ENCODE measurements around the gene TMEM139. TPM values are rescaled to one million over a fixed set of nuclear protein-coding genes. Genes with fewer than 3 reads are reported as not detected.

The TMEM139 gene
- total RNA-seq, 2 donors from 2014 or later: 1.6 to 2.3 TPM

DNA sequence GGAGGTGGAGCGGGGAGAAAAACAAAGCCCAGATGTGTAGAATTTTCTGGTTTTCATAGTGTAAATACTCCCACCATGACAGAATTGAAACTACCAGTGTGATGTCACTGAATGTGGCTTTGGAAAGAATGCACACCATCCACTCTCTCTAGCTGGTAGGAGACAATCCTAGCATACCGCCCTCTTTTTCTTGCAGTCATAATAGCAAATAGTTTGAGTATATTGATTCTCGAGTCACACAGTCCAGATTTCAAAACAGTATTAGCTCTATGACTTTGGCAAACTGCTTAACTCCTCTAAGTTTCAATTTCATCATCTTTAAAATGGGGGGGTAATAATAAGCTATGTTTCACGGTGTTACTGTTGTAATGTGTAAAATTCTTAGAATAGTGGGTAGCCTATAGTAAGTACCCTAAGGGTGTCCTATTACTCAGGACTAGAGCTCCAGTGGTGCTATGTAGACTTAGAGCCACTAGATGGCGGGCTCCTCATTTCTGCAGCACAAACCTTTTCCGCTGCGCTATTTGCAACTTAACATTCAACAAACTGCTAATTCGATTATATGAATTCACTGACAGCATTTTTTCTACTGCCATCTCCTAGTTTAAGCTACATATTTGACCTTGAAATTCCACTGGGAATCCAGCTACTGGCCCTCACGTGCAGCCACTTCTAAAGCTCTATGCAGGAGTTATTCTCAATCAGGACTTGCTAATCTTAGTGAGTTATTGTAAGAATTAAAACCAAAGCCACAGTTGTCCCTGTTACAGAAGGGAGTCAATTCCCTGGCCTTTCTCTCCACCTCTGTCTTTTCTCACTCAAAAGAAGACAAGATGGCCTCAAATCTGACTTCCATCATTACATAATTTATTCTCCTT is 44.2 kb upstream of the TMEM139 start:
- H3K4me3 Mint-ChIP-seq: no peak overlapping the region
- no peak overlapping the region for H3K27ac Mint-ChIP-seq
- H3K36me3 Mint-ChIP-seq (ENCODE audit: low read depth): no peaks in the 10 kb centered on the region
- H3K27ac ChIP-seq (ENCODE audit: low read depth, low read length): no peak overlapping the region
- no peaks in the 10 kb centered on the region for H3K36me3 ChIP-seq (ENCODE audit: control insufficient read depth, insufficient read depth, low read length)
- no peak overlapping the region for H3K9ac ChIP-seq (ENCODE audit: extremely low read depth, low read length, poor library complexity, severe bottlenecking)
- DNase-seq: peak; percentile 83
- TF ChIP-seq, protein P1, sequence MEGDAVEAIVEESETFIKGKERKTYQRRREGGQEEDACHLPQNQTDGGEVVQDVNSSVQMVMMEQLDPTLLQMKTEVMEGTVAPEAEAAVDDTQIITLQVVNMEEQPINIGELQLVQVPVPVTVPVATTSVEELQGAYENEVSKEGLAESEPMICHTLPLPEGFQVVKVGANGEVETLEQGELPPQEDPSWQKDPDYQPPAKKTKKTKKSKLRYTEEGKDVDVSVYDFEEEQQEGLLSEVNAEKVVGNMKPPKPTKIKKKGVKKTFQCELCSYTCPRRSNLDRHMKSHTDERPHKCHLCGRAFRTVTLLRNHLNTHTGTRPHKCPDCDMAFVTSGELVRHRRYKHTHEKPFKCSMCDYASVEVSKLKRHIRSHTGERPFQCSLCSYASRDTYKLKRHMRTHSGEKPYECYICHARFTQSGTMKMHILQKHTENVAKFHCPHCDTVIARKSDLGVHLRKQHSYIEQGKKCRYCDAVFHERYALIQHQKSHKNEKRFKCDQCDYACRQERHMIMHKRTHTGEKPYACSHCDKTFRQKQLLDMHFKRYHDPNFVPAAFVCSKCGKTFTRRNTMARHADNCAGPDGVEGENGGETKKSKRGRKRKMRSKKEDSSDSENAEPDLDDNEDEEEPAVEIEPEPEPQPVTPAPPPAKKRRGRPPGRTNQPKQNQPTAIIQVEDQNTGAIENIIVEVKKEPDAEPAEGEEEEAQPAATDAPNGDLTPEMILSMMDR (conservative IDR thresholded peaks at IDR 0.05): peak; percentile 95
- H3K27me3 Mint-ChIP-seq (ENCODE audit: insufficient read depth): peaks cover 8% of the 10 kb centered on the region
- no peaks in the 10 kb centered on the region for H3K4me1 ChIP-seq (ENCODE audit: control insufficient read depth, insufficient read depth, low read length)
- no peak overlapping the region for H3K4me3 ChIP-seq (ENCODE audit: low read length)
- H3K9me3 ChIP-seq (ENCODE audit: control insufficient read depth, low read length): peaks cover 17% of the 10 kb centered on the region
- 13 to 26% methylated on average over 4 to 9 of the region's 9 CpGs for WGBS, 2 experiments (ENCODE audit: insufficient coverage in 1 of 2, insufficient read length in 1 of 2)
- H3K4me1 Mint-ChIP-seq: peaks cover 2% of the 10 kb centered on the region
- H3K9me3 Mint-ChIP-seq: peaks cover 15% of the 10 kb centered on the region
- H3K27me3 ChIP-seq (ENCODE audit: control insufficient read depth, insufficient read depth, low read length, poor library complexity, severe bottlenecking): no peaks in the 10 kb centered on the region

DNA sequence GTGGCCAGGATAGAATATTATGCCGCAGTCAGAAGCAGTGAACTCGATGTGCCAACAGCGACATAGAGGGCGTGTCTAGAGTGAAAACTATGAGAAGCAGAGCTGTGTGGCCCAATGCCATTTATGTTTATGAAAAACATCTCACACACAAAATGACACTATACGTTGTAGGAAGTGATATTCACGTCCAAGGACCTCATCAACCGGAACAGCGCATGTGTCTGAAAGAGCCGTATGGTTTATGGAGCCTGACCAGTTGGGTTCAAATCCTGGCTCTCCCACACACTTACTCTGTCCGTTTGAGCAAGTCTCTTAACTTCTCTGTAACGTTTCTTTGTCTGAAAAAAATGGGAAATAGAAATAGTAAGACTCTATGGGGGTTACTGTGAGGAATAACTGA is 42.5 kb upstream of the TMEM139 start:
- WGBS, 2 experiments (ENCODE audit: insufficient coverage in 1 of 2, insufficient read length in 1 of 2): 92 to 96% methylated on average over 9 to 10 of the region's 11 CpGs
- Mint-ChIP-seq H3K4me3 (no peak overlapping the region), H3K36me3 (ENCODE audit: low read depth) (no peaks in the 10 kb centered on the region), H3K27me3 (ENCODE audit: insufficient read depth) (peaks cover 13% of the 10 kb centered on the region), H3K4me1 (peaks cover 2% of the 10 kb centered on the region), H3K9me3 (no peaks in the 10 kb centered on the region), H3K27ac (no peak overlapping the region)
- H3K9ac ChIP-seq (ENCODE audit: extremely low read depth, low read length, poor library complexity, severe bottlenecking): no peak overlapping the region
- H3K36me3 ChIP-seq (ENCODE audit: control insufficient read depth, insufficient read depth, low read length): no peaks in the 10 kb centered on the region
- TF ChIP-seq, protein P1 (conservative IDR thresholded peaks at IDR 0.05): no peak
- DNase-seq: no peak
- H3K27me3 ChIP-seq (ENCODE audit: control insufficient read depth, insufficient read depth, low read length, poor library complexity, severe bottlenecking): no peaks in the 10 kb centered on the region
- H3K27ac ChIP-seq (ENCODE audit: low read depth, low read length): no peak overlapping the region
- peaks cover under 1% of the 10 kb centered on the region for H3K9me3 ChIP-seq (ENCODE audit: control insufficient read depth, low read length)
- H3K4me3 ChIP-seq (ENCODE audit: low read length): no peak overlapping the region
- no peaks in the 10 kb centered on the region for H3K4me1 ChIP-seq (ENCODE audit: control insufficient read depth, insufficient read depth, low read length)

DNA sequence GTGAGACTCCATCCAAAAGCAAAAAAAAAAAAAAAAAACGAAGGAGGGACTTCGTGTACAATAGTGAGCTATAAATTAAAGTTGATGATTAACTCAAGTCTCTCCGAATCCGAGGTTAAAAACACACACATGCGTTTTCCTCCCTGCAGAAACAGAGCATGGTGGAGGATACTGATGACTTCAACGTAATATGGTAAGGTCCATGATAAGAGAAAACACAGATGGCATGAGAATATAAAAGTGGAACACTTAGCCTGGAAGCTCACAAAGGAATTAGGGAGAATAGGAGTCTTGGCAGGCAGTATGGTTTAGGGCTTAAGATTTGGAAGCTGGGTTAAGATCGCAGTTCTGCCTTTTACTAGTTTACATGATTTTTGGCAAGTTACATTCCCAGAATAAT is 41.6 kb upstream of the TMEM139 start:
- Histone ChIP-seq H3K27ac (ENCODE audit: low read depth, low read length) (no peak overlapping the region), H3K4me1 (ENCODE audit: control insufficient read depth, insufficient read depth, low read length) (no peaks in the 10 kb centered on the region), H3K4me3 (ENCODE audit: low read length) (no peak overlapping the region), H3K36me3 (ENCODE audit: control insufficient read depth, insufficient read depth, low read length) (no peaks in the 10 kb centered on the region), H3K27me3 (ENCODE audit: control insufficient read depth, insufficient read depth, low read length, poor library complexity, severe bottlenecking) (no peaks in the 10 kb centered on the region), H3K9me3 (ENCODE audit: control insufficient read depth, low read length) (no peaks in the 10 kb centered on the region), H3K9ac (ENCODE audit: extremely low read depth, low read length, poor library complexity, severe bottlenecking) (no peak overlapping the region)
- H3K36me3 Mint-ChIP-seq (ENCODE audit: low read depth): no peaks in the 10 kb centered on the region
- 84 to 93% methylated on average over 3 to 7 of the region's 7 CpGs for WGBS, 2 experiments (ENCODE audit: insufficient coverage in 1 of 2, insufficient read length in 1 of 2)
- peaks cover 15% of the 10 kb centered on the region for H3K27me3 Mint-ChIP-seq (ENCODE audit: insufficient read depth)
- no peaks in the 10 kb centered on the region for H3K9me3 Mint-ChIP-seq
- H3K4me1 Mint-ChIP-seq: peaks cover 2% of the 10 kb centered on the region
- TF ChIP-seq, protein P1 (conservative IDR thresholded peaks at IDR 0.05): no peak
- no peak for DNase-seq
- H3K4me3 Mint-ChIP-seq: no peak overlapping the region
- no peak overlapping the region for H3K27ac Mint-ChIP-seq

Measured in endodermal cell (in vitro differentiated cells).